Adipocyte (in vitro differentiated cells): ENCODE measurements around the gene NRDE2.
A peak's percentile ranks its signal among the peaks of the same experiment; 100 is the strongest.

Experiments
- DNase-seq: peaks from one replicate; pipeline ENCODE4 v3.0.0-alpha.2; 2015; ENCODE audit warnings: low read depth
- H3K27me3 ChIP-seq: replicated peaks from 2 replicates; pipeline ENCODE4 v1.7.0; 2013; ENCODE audit warnings: mild to moderate bottlenecking, low read length, moderate library complexity; ENCODE audit not compliant: control insufficient read depth, insufficient read depth
- H3K36me3 ChIP-seq: 2 replicates; pipeline ENCODE4 v1.7.0; 2013; ENCODE audit warnings: low read length, mild to moderate bottlenecking, moderate library complexity; ENCODE audit not compliant: control insufficient read depth, insufficient read depth, severe bottlenecking
- H3K4me1 ChIP-seq: 2 replicates; pipeline ENCODE4 v1.7.0; 2013; ENCODE audit warnings: mild to moderate bottlenecking, low read length, moderate library complexity; ENCODE audit not compliant: control insufficient read depth, insufficient read depth
- H3K4me3 ChIP-seq: 2 replicates; pipeline ENCODE4 v1.7.0; 2013; ENCODE audit warnings: mild to moderate bottlenecking, low read length, moderate library complexity
- H3K9ac ChIP-seq: 2 replicates; pipeline ENCODE4 v1.7.0; 2013; ENCODE audit warnings: mild to moderate bottlenecking, low read length, moderate library complexity
- H3K9me3 ChIP-seq: 2 replicates; pipeline ENCODE4 v1.7.0; 2013; ENCODE audit warnings: mild to moderate bottlenecking, low read length, moderate library complexity; ENCODE audit not compliant: control insufficient read depth

The NRDE2 gene, protein sequence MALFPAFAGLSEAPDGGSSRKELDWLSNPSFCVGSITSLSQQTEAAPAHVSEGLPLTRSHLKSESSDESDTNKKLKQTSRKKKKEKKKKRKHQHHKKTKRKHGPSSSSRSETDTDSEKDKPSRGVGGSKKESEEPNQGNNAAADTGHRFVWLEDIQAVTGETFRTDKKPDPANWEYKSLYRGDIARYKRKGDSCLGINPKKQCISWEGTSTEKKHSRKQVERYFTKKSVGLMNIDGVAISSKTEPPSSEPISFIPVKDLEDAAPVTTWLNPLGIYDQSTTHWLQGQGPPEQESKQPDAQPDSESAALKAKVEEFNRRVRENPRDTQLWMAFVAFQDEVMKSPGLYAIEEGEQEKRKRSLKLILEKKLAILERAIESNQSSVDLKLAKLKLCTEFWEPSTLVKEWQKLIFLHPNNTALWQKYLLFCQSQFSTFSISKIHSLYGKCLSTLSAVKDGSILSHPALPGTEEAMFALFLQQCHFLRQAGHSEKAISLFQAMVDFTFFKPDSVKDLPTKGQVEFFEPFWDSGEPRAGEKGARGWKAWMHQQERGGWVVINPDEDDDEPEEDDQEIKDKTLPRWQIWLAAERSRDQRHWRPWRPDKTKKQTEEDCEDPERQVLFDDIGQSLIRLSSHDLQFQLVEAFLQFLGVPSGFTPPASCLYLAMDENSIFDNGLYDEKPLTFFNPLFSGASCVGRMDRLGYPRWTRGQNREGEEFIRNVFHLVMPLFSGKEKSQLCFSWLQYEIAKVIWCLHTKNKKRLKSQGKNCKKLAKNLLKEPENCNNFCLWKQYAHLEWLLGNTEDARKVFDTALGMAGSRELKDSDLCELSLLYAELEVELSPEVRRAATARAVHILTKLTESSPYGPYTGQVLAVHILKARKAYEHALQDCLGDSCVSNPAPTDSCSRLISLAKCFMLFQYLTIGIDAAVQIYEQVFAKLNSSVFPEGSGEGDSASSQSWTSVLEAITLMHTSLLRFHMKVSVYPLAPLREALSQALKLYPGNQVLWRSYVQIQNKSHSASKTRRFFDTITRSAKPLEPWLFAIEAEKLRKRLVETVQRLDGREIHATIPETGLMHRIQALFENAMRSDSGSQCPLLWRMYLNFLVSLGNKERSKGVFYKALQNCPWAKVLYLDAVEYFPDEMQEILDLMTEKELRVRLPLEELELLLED

DNA sequence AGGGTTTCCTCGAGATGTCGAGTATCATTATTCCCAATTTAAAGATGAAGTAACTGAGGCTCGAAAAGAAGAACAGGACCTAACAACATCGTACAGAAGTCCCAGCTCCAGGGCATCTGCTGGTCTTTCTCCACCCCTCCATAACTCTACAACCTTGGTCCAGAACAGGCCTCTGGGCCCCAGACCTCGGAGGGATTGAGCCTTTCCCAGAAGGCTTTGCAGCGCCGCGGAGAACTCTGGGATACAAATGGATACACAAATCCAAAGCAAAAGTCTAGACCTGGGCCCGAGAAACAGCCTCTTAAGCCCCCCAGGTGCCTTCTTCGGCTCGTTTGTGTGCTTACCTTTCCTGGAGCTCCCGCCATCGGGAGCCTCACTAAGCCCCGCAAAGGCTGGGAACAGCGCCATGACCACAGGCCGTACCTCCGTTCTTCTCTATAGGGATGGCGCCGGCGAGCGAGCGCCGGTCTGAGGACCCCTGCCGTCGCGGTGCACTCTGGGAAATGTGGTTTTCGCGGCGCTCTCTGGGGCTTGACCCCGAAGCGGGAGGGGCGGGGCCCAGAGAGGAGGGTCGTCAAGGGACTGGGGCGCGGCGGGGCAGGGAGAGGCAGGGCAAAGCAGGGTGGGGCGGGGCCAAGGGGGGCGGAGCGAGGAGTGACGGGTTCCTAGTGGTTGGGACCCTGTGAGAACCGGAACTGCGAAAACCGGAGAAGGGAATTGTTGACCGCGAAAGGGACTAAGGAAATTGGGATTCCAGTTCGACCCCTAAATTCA is at the start of gene NRDE2:
TSS of gene NRDE2 (minus strand) at position 445 of the 774 bp plus-strand sequence. CDS start at position 408, 37 bp downstream.
- Histone ChIP-seq H3K9ac (peak within 1 kb of the TSS; percentile 93), H3K4me3 (peak within 1 kb of the TSS; percentile 85), H3K27me3 (peaks cover 15% of the 10 kb centered on the region), H3K36me3 (no peaks in the 10 kb centered on the region), H3K9me3 (no peaks in the 10 kb centered on the region), H3K4me1 (peaks cover 6% of the 10 kb centered on the region)
- DNase-seq = peak; percentile 99

DNA sequence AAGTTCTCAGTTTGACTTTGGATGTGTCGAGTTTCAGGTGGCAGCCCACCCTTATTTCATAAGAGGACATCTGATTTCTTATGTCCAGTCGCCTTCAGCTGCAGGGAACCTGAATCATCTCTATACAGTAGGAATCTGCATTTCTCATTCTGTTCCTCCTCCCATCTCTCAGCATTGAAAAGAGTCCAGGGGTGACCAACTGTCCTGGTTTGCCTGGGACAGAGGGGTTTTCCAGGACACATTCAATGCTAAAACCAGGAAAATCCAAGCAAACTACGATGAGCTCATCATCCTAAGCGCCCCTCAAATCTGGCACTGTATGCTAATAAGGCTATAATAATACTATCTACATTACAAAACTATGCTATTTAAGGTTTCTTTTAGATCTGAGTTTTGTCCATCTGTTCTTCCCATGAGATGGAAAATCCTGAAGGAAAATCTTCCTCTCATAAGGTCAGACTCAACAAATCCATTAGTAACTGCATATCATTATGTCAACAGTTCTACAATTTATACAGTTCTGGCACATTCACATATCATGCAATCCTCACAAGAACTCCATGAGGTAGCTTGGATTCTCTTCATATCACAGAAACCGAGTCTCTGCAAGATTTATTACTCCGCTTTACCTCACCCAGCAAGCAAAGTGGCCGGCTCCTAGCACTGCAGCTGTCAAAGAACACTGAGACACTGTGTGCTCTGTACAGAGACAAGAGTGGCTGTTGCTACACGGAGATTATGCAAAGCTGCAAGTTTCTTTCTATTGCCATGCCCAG is 49.5 kb upstream of the NRDE2 start:
- Histone ChIP-seq H3K9me3 (no peaks in the 10 kb centered on the region), H3K4me3 (peak overlapping the region; percentile 90), H3K36me3 (no peaks in the 10 kb centered on the region), H3K4me1 (peaks cover 35% of the 10 kb centered on the region), H3K27me3 (no peaks in the 10 kb centered on the region), H3K9ac (peak overlapping the region; percentile 99)
- DNase-seq = no peak

DNA sequence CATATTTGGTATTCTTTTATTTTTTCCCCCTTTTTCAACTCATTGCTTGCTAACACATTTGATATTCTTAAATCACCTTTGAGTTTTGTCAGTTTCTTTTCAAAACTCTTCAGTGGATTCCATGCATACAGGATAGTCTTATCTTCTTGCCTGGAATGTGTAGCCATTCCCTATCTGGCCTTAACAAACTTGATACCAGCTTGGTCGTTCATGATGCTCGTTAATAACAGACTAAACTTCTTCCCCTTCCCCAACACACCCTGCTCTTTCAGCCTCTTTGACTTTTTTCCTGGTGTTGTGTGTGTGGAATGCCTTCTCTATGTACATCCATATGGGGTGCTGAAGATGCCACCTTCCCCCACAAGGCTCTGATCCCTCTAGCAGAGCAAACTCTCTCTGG is 47.4 kb upstream of the NRDE2 start:
- H3K4me3 ChIP-seq = no peak overlapping the region
- no peak for DNase-seq
- no peak overlapping the region for H3K9ac ChIP-seq
- no peaks in the 10 kb centered on the region for H3K27me3 ChIP-seq
- H3K36me3 ChIP-seq = no peaks in the 10 kb centered on the region
- peaks cover 25% of the 10 kb centered on the region for H3K4me1 ChIP-seq
- H3K9me3 ChIP-seq = no peaks in the 10 kb centered on the region

DNA sequence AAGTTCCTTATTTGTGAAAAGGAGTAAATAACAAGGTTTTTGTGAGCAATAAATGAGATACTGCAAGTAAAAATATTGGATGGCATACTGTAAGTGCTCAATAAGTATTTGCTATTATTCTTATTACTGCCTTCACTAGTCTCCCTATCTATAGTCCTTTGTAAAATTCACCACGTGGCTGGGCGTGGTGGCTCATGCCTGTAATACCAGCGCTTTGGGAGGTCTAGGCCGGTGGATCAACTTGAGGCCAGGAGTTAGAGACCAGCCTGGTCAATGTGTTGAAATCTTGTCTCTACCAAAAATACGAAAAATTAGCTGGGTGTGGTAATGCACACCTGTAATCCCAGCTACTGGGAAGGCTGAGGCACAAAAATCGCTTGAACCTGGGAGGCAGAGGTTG is 46.5 kb upstream of the NRDE2 start:
- Histone ChIP-seq H3K4me1 (peaks cover 17% of the 10 kb centered on the region), H3K36me3 (no peaks in the 10 kb centered on the region), H3K9ac (no peak overlapping the region), H3K9me3 (no peaks in the 10 kb centered on the region), H3K4me3 (no peak overlapping the region), H3K27me3 (no peaks in the 10 kb centered on the region)
- DNase-seq = no peak

DNA sequence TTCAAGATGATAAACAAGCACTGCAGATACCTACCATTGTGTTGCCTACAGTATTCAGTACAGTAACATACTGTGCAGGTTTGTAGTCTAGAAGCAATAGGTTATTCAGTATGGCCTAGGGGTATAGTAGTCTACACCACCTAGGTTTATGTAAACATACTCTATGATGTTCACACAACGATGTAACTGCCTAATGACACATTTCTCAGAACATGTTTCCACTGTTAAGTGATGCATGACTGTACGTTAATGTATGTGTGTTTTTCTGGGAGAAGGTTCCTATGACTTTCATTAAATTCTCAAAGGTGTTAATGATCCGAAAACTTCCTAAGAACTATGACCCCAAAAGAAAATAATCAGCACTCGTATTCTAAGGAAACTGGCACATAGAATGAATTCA is 44.2 kb upstream of the NRDE2 start:
- H3K9me3 ChIP-seq = no peaks in the 10 kb centered on the region
- H3K27me3 ChIP-seq = no peaks in the 10 kb centered on the region
- no peak overlapping the region for H3K4me3 ChIP-seq
- H3K36me3 ChIP-seq = no peaks in the 10 kb centered on the region
- no peak for DNase-seq
- peaks cover 2% of the 10 kb centered on the region for H3K4me1 ChIP-seq
- H3K9ac ChIP-seq = no peak overlapping the region

DNA sequence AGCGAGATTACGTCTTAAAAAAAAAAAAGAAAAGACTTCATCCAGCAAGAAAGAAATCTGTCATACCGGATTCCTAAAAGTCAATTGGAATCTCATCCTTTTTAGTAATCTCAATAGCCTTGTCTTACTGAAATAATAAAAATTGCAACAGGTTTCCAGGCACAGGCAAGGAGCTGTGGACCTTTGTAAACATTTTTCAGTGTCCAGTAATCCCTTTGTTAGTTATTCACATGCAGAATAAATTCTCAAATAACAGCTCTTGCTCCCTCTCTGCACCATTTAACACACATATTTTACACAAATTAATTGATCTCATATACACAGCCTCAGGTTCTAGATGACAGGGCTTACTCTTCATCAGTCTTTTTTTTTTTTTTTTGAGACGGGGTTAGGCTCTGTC is 43.1 kb upstream of the NRDE2 start:
- no peak overlapping the region for H3K9ac ChIP-seq
- no peaks in the 10 kb centered on the region for H3K27me3 ChIP-seq
- no peak overlapping the region for H3K4me3 ChIP-seq
- no peaks in the 10 kb centered on the region for H3K36me3 ChIP-seq
- H3K4me1 ChIP-seq = no peaks in the 10 kb centered on the region
- H3K9me3 ChIP-seq = no peaks in the 10 kb centered on the region
- no peak for DNase-seq

DNA sequence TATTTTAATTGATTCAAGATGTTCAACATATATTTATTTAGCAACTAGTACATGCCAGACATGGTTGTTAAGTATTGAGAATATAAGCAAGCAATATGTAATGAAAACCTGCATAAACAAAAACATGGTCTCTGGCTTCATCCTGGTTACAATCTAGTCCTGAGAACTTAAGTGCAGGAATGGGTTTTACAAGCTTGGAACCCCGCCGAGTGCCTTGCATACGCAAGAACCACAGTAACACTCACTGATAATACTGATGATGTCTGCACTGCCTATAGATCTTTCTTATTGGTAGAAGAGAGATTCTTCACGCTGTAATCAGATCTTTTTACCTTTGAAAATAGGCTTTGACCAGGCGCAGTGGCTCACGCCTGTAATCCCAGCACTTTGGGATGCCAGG is 42.1 kb upstream of the NRDE2 start:
- no peak overlapping the region for H3K9ac ChIP-seq
- no peaks in the 10 kb centered on the region for H3K9me3 ChIP-seq
- no peak for DNase-seq
- H3K27me3 ChIP-seq = no peaks in the 10 kb centered on the region
- no peak overlapping the region for H3K4me3 ChIP-seq
- no peaks in the 10 kb centered on the region for H3K36me3 ChIP-seq
- H3K4me1 ChIP-seq = no peaks in the 10 kb centered on the region

DNA sequence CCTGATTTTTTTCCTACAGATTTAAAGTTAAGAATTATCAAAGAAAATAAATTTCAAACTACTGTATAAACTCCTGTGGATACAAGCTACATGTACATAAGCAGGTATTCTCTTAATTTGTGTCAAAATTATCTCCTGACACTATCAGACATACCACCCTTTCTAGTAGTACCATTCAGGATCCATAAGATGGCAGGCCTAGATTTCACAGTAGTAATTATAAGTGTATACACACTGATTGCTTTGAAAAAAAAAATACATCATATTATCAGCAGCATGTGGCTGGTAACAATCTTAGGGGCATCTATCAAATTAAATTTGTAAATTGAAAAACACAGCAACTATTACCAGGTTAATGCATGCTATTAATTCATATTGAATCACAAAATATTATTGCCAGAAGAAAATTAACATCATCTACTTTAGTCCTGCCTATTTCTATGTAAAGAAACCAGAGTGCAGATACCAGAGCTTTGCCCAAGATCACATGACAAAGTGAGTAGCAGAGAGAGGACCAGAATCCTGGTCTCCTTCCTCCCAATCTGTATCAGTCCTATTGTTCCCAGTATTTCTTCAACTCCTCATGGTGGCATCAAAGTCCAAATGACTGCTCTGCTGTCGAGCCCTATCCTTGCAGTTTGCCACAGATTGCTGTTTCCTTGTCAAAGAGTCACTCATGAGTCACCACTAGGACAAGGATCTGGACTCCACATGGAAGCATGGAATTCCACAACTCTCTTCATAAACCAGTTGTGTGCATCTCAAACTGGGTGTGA is 37.4 kb upstream of the NRDE2 start:
- Histone ChIP-seq H3K36me3 (no peaks in the 10 kb centered on the region), H3K9me3 (no peaks in the 10 kb centered on the region), H3K4me3 (no peak overlapping the region), H3K27me3 (peaks cover 3% of the 10 kb centered on the region), H3K4me1 (peaks cover 5% of the 10 kb centered on the region), H3K9ac (no peak overlapping the region)
- no peak for DNase-seq

DNA sequence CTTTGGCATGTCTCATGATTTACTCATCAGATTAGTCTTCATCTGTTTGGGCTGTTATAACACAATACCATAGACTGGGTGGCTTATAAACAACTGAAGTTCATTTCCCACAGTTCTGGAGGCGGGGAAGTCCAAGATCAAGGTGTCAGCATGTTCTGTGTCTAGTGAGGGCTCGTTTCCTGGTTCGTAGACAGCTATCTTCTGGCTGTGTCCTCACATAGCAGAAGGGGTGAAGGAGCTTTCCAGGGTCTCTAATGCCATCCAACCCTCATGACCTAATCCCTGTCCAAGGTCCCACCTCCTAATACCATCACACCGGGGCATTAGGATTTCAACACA is 30.8 kb upstream of the NRDE2 start:
- Histone ChIP-seq H3K36me3 (no peaks in the 10 kb centered on the region), H3K9me3 (no peaks in the 10 kb centered on the region), H3K4me3 (no peak overlapping the region), H3K9ac (no peak overlapping the region), H3K27me3 (peaks cover 15% of the 10 kb centered on the region), H3K4me1 (peaks cover 5% of the 10 kb centered on the region)
- DNase-seq = no peak
